Measurements from ENCODE around the gene AK5.

Gene AK5

DNA sequence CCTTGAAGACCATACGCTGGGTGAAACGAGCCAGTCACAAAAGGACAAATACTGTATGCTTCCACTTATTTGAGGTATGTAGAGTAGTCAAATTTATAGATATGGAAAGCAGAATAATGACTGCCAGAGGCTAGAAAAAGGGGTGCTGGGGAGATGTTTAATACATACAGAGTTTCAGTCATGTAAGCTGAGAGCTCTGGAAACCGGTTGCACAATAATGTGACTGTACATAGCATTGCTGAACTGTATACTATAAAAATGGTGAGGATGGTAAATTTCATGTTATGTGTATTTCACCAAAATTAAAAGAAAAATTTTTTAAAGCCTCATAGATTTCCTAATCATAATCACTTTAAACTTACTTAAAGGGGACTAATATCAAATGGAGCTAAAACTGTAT lies 289.8 kb downstream of the AK5 start:
- in situ Hi-C loops (cut with HindIII; ENCODE audit: low sequenced_read_pairs): no loop called here

- in situ Hi-C loops (cut with HindIII; ENCODE audit: low sequenced_read_pairs): no loop called here
Observed at GRCh38 chr1:77579547-77579946, 297.7 kb downstream of the AK5 start.

DNA sequence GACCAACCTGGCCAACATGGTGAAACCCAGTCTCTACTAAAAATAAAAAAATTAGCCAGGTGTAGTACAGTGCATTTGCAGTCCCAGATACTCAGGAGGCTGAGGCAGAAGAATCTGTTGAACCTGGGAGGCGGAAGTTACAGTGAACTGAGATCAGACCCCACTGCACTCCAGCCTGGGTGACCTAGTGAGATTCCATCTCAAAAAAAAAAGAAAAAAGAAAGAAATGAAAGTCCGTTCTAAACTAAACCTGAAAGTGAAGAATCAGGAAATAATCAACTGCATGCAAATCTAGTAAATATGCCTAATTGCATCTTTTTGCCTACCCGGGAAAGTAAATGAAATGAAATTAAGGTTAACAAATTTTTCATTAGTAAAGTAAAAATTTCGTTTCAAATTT lies 301.1 kb downstream of the AK5 start:
- in situ Hi-C loops (cut with HindIII; ENCODE audit: low sequenced_read_pairs): no loop called here

- in situ Hi-C loops (cut with HindIII; ENCODE audit: low sequenced_read_pairs): no loop called here
Observed at GRCh38 chr1:77583483-77583882, 301.7 kb downstream of the AK5 start.

- in situ Hi-C loops (cut with HindIII; ENCODE audit: low sequenced_read_pairs): no loop called here
Observed at GRCh38 chr1:77584884-77585283, 303.1 kb downstream of the AK5 start.

DNA sequence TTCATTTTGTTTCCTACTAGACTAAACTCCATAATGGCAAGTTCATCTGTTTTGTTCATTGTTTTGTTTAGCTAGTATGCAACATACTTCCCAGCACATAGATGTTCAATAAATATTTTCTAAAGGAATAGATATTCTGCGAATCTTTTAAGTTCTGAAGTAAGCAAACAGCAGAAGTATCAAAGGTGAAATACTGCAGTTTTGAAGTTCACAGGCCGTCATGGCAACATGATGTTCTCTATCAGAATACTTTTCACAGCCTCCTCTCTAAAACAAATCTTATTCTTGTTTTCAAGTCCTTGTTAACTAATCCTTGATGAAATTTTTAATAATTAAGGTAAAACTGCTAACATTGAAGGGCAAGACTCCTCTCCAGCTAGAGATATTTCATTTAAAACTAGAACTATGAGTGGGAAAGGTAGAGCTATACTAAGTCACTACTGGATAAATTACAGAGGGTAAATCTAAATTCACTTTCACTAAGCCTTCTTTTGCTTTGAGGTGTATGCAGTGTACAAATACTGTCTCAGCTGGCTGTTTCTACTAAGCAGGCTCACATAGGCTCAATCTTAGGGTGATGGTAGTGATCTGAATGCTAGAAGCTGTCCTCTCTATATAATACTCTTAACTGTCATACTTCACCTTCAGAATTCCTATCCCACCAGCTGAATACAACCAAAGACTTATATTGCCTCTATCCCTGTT lies 303.9 kb downstream of the AK5 start:
- in situ Hi-C loops (cut with HindIII; ENCODE audit: low sequenced_read_pairs): no loop called here

- in situ Hi-C loops (cut with HindIII; ENCODE audit: low sequenced_read_pairs): no loop called here
Observed at GRCh38 chr1:77589231-77589630, 307.4 kb downstream of the AK5 start.

- in situ Hi-C loops (cut with HindIII; ENCODE audit: low sequenced_read_pairs): no loop called here
Observed at GRCh38 chr1:77590651-77591050, 308.8 kb downstream of the AK5 start.

GRCh38 chr1:77592906-77593305 lies 311.1 kb downstream of the AK5 start:
- in situ Hi-C loops (cut with HindIII; ENCODE audit: low sequenced_read_pairs): no loop called here

DNA sequence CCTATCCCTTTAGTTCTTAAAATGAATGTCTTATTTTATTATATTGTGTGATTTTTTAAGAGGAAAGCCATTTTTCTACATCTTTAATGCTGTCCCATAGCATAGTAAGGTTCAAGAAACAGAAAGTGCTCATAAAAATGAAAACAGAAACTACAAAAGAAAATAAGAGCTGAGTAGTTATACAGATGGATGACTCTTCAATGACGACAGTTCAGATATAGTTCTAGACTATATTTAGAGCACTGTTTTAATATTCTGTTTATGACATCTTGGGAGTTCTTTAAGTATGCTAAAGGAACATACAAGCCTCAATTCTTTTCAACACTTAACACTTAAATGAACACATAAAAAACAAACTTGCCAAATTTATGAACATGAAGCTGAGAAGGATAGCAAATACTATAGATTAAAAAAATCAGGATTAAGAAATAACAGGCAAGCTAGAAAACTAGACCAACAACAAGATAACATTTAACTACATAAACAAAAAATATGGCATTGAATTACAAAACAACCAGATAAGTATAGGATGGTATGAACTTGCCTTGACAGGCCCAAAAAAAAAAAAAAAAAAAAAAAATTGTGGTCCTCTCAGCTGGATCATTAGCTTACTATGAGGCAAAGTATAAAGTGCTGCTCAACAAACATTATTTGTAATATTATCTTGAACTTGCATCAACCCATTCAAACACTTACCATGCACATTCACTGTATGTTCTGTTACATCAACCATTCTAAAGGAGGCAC lies 312.7 kb downstream of the AK5 start:
- in situ Hi-C loops (cut with HindIII; ENCODE audit: low sequenced_read_pairs): no loop called here

DNA sequence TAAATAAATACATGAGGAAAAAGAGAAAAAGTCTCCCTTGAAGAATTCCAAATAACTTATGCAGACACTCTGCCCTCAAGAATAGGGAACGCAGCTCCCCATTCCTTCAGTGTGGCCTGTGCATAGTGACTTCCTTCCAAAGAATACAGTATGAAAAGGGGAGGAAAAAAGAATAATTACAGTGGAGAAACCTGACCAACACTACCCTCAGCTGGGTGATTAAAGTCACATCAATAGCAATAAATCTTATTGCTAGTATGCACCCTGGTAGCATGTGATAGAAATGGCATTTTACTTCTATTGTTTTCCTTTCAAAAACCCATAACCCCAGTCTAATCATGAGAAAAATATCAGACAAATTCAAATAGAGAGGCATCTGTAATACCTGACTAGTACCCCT lies 315.5 kb downstream of the AK5 start:
- in situ Hi-C loops (cut with HindIII; ENCODE audit: low sequenced_read_pairs): no loop called here

DNA sequence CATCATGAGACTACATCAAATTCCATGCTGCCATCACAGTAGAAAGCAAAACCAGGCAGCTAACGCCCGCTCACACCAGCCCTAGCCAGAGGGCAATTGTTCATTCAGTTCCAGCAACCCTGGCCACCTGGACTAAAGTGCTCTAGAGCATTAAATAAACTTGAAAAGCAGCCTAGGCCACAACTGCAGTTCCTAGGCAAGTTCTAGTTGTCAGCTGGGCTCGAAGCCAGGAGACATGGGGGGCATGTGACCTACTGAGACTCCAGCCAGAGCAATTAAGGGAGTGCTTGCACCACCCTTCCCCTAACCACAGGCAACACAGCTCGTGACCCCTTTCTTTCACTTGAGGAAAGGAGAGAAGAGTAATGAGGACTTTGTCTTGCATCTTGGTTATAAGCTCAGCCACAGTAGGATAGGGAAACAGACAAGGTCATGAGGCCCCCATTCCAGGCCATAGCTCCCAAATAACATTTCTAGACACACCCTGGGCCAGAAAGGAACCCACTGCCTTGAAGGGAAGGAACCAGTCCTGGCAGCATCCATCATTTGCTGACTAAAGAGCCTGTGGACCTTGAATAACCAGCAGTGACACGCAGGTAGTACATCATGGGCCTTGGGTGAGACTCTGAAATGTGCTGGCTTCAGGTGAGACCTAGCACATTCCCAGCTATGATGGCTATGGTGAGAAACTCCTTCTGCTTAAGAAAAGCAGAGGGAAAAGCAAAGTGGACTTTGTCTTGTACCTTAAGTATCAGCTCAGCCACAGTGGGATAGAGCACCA lies 323.6 kb downstream of the AK5 start:
- in situ Hi-C loops (cut with HindIII; ENCODE audit: low sequenced_read_pairs): no loop called here

GRCh38 chr1:77608893-77609292 lies 327.1 kb downstream of the AK5 start:
- in situ Hi-C loops (cut with HindIII; ENCODE audit: low sequenced_read_pairs): no loop called here

Data from endothelial cell of hepatic sinusoid (primary cell).